Duodenal mucosa (tissue), 2 donors: Measurements from ENCODE around the gene PROB1.

Source experiments
- H3K27ac ChIP-seq: one replicate; pipeline ENCODE4 v1.7.0; 2013; ENCODE audit warnings: low read depth, low read length
- H3K27me3 ChIP-seq, 2 donors: one replicate each; pipeline ENCODE4 v1.7.0; 2013; ENCODE audit warnings: low read length in 2 of 2, control low read depth in 1 of 2; ENCODE audit not compliant: insufficient read depth in 2 of 2, control insufficient read depth in 1 of 2
- H3K36me3 ChIP-seq, 2 donors: one replicate each; pipeline ENCODE4 v1.7.0; 2013; ENCODE audit warnings: low read length in 2 of 2, control low read depth in 1 of 2; ENCODE audit not compliant: insufficient read depth in 2 of 2, control insufficient read depth in 1 of 2
- H3K4me1 ChIP-seq, 2 donors: one replicate each; pipeline ENCODE4 v1.7.0; 2013; ENCODE audit warnings: low read length in 2 of 2, control low read depth in 1 of 2; ENCODE audit not compliant: insufficient read depth in 2 of 2, control insufficient read depth in 1 of 2
- H3K4me3 ChIP-seq, 2 donors: one replicate each; pipeline ENCODE4 v1.7.0; 2013; ENCODE audit warnings: low read length in 2 of 2, low read depth in 1 of 2
- H3K9ac ChIP-seq, 2 donors: one replicate each; pipeline ENCODE4 v1.7.0; 2013; ENCODE audit warnings: low read length in 2 of 2, low read depth in 1 of 2
- H3K9me3 ChIP-seq, 2 donors: one replicate each; pipeline ENCODE4 v1.7.0; 2013; ENCODE audit warnings: low read length in 2 of 2, control low read depth in 1 of 2; ENCODE audit not compliant: control insufficient read depth in 1 of 2

The PROB1 gene

DNA sequence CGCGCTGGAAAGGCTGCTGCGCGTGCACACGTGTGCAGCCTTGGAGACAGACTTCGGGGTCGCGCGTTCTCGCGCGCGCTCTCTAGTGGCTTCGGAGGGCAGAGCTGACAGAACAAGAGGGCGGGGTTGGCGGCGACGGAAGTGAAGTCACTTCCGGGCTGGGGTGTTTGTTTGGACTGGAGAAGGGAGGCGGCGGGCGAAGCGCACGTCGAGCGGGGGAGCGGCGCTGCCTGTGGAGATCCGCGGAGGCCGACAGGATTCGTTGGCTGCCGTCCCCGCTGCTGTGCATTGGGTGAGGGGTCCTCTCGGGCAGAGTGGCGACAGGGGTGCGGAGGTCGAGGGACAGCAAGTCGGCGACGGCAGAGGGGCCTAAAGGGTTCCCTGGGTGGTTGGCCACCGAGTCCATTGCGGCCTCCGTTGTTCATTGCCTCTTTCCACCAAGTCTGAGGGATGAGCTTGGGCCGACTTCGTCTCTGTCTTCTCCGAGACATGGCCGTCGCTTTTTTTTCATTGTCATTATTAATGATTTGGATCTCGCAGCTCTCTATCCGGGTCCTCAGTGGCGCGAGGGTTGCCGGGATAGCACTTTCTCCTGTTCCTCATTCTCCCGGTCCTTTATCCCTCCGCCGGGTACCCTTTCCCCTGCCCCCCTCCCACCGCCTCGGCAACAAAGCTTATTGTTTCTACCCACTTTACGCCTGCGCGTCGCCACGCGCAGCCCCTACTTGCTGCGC lies 53.0 kb downstream of the PROB1 start, which contains the start of gene PAIP2:
Gene PAIP2, plus strand, starts transcription at position 166 of the 734 bp plus-strand sequence. CDS start 21,931 bp downstream, outside the sequence.
- Histone ChIP-seq H3K27me3 (no peaks in the 10 kb centered on the region), H3K27ac (peak within 1 kb of the TSS; percentile 99), H3K4me3 (peak within 1 kb of the TSS; percentile 90 to 96), H3K9me3 (no peaks in the 10 kb centered on the region), H3K4me1 (peaks cover 17 to 27% of the 10 kb centered on the region in 2 donors), H3K9ac (peak within 1 kb of the TSS; percentile 96 to 98), H3K36me3 (no peaks in the 10 kb centered on the region)

DNA sequence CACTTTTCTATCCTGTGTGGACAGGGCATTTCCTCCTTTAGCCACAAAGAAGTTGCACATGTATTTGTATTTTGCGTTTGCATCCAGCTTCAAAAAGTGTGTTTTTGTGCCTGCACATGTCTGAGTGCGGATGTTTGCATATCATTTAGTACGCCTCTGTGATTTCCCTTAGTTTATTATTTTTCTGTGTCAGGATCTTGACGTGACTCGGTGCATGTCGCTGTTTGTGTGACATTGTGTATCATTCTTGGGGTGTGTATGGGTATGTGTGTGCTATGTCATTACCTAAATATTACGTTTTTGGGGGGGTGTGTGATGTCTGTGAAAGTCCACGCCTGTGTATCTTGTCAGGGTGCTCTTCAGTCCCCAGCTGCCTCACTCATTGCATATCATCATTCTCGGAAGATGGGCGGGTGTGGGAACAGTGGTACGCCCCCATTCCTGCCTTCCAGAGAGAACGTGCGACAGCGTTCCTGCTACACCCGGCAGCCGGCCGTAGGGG lies 53.7 kb downstream of the PROB1 start:
- Histone ChIP-seq H3K36me3 (no peaks in the 10 kb centered on the region), H3K9me3 (no peaks in the 10 kb centered on the region), H3K4me1 (peaks cover 17 to 27% of the 10 kb centered on the region in 2 donors), H3K27ac (no peak overlapping the region), H3K4me3 (peak overlapping the region; percentile 90 to 96), H3K27me3 (no peaks in the 10 kb centered on the region), H3K9ac (peak overlapping the region; percentile 75 to 98)
